Measurements from ENCODE around the gene ZPBP. TPM values are rescaled to one million over a fixed set of nuclear protein-coding genes. Genes with fewer than 3 reads are reported as not detected.
"Not testable (repeated sequence)": the region's sequence is repeated elsewhere in the genome, so short reads cannot be mapped to it uniquely, and the experiment has no call there.

The ZPBP gene
- polyA plus RNA-seq, 1 donor from 2014 or later = not detected

- Histone ChIP-seq H4K20me1 (ENCODE audit: insufficient read depth) (no peaks in the 10 kb centered on the region), H3K79me2 (replicated peaks; ENCODE audit: insufficient read depth, low read length) (no peaks in the 10 kb centered on the region), H3K27me3 (ENCODE audit: insufficient read depth, low read depth, low read length) (no peaks in the 10 kb centered on the region), H3K36me3 (ENCODE audit: insufficient read depth, low read length) (no peaks in the 10 kb centered on the region), H3K9ac (ENCODE audit: low read length) (no peak overlapping the region), H3K4me3 (ENCODE audit: low read length) (no peak overlapping the region), H3K4me2 (ENCODE audit: low read length) (no peak overlapping the region), H3F3A (ENCODE audit: insufficient read depth, low read length, poor library complexity, severe bottlenecking) (no peaks in the 10 kb centered on the region), H3K27ac (ENCODE audit: low read length) (no peak overlapping the region), H3K9me2 (ENCODE audit: insufficient read depth, low read length) (no peaks in the 10 kb centered on the region), H2AFZ (ENCODE audit: low read depth, low read length) (no peak overlapping the region), H3K9me3 (ENCODE audit: low read length) (no peaks in the 10 kb centered on the region)
- TF ChIP-seq EP300 (conservative IDR thresholded peaks at IDR 0.05; ENCODE audit: poor library complexity, severe bottlenecking) = no peak
- TF ChIP-seq EZH2 (IDR thresholded peaks at IDR 0.05; ENCODE audit: borderline replicate concordance, insufficient read depth, low read length, poor library complexity, severe bottlenecking) = no peak
- no peak for TF ChIP-seq RAD21 (conservative IDR thresholded peaks at IDR 0.05)
- no peak for TF ChIP-seq SMC3 (conservative IDR thresholded peaks at IDR 0.05; ENCODE audit: poor library complexity)
- no peak for TF ChIP-seq POLR2AphosphoS5 (IDR thresholded peaks at IDR 0.05)
- TF ChIP-seq MXI1 (conservative IDR thresholded peaks at IDR 0.05; ENCODE audit: poor library complexity, severe bottlenecking) = no peak
- TF ChIP-seq, protein P1, sequence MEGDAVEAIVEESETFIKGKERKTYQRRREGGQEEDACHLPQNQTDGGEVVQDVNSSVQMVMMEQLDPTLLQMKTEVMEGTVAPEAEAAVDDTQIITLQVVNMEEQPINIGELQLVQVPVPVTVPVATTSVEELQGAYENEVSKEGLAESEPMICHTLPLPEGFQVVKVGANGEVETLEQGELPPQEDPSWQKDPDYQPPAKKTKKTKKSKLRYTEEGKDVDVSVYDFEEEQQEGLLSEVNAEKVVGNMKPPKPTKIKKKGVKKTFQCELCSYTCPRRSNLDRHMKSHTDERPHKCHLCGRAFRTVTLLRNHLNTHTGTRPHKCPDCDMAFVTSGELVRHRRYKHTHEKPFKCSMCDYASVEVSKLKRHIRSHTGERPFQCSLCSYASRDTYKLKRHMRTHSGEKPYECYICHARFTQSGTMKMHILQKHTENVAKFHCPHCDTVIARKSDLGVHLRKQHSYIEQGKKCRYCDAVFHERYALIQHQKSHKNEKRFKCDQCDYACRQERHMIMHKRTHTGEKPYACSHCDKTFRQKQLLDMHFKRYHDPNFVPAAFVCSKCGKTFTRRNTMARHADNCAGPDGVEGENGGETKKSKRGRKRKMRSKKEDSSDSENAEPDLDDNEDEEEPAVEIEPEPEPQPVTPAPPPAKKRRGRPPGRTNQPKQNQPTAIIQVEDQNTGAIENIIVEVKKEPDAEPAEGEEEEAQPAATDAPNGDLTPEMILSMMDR (IDR thresholded peaks at IDR 0.05; ENCODE audit: poor library complexity, severe bottlenecking) = no peak
- TF ChIP-seq REST (IDR thresholded peaks at IDR 0.05; ENCODE audit: borderline replicate concordance) = no peak
- TF ChIP-seq TAF1 (IDR thresholded peaks at IDR 0.05; ENCODE audit: low read depth) = no peak
These were observed 45.3 kb downstream of the ZPBP start for GRCh38 chr7:50047716-50048115.

DNA sequence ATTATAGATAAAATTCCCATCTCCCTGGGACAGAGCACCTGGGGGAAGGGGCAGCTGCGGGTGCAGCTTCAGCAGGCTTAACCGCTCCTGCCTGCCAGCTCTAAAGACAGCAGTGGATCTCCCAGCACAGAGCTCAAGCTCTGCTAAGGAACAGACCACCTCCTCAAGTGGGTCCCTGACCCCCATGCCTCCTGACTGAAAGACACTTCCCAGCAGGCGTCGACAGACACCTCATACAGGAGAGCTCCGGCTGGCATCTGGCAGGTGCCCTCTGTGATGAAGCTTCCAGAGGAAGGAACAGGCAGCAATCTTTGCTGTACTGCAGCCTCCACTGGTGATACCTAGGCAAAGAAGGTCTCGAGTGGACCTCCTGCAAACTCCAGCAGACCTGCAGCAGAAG, 51.9 kb downstream of the ZPBP start:
- not testable (repeated sequence) for H3K9me3 ChIP-seq (ENCODE audit: low read length); H3K4me3 ChIP-seq (ENCODE audit: low read length); H3K9ac ChIP-seq (ENCODE audit: low read length); H4K20me1 ChIP-seq (ENCODE audit: insufficient read depth); H3K36me3 ChIP-seq (ENCODE audit: insufficient read depth, low read length); H3K27me3 ChIP-seq (ENCODE audit: insufficient read depth, low read depth, low read length); H2AFZ ChIP-seq (ENCODE audit: low read depth, low read length); H3K4me2 ChIP-seq (ENCODE audit: low read length); H3K9me2 ChIP-seq (ENCODE audit: insufficient read depth, low read length); H3F3A ChIP-seq (ENCODE audit: insufficient read depth, low read length, poor library complexity, severe bottlenecking); H3K27ac ChIP-seq (ENCODE audit: low read length); H3K79me2 ChIP-seq (replicated peaks; ENCODE audit: insufficient read depth, low read length)

DNA sequence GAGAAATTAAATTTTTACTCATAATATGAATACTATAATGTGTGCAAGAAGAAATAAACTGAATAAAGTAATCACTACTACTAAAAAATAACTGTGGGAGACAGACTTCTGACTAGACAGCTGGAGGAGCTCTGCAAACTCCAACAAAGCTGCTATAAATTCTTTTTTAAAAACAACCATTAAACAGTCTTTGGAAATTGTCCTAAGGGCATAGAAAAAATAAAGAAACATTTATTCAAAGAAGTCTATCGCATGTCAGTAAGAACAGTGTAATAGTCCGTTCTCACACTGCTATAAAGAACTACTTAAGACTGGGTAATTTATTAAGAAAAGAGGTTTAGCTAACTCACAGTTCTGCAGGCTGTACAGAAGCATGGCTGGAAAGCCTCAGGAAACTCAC, 56.0 kb downstream of the ZPBP start:
- no peaks in the 10 kb centered on the region for H3K9me3 ChIP-seq (ENCODE audit: low read length)
- no peaks in the 10 kb centered on the region for H3K36me3 ChIP-seq (ENCODE audit: insufficient read depth, low read length)
- H2AFZ ChIP-seq (ENCODE audit: low read depth, low read length) = no peak overlapping the region
- no peak overlapping the region for H3K27ac ChIP-seq (ENCODE audit: low read length)
- no peaks in the 10 kb centered on the region for H3K79me2 ChIP-seq (replicated peaks; ENCODE audit: insufficient read depth, low read length)
- TF ChIP-seq MXI1 (conservative IDR thresholded peaks at IDR 0.05; ENCODE audit: poor library complexity, severe bottlenecking) (no peak), TAF1 (IDR thresholded peaks at IDR 0.05; ENCODE audit: low read depth) (no peak), SMC3 (conservative IDR thresholded peaks at IDR 0.05; ENCODE audit: poor library complexity) (no peak), POLR2AphosphoS5 (IDR thresholded peaks at IDR 0.05) (no peak), REST (IDR thresholded peaks at IDR 0.05; ENCODE audit: borderline replicate concordance) (no peak), EZH2 (IDR thresholded peaks at IDR 0.05; ENCODE audit: borderline replicate concordance, insufficient read depth, low read length, poor library complexity, severe bottlenecking) (no peak), RAD21 (conservative IDR thresholded peaks at IDR 0.05) (no peak), EP300 (conservative IDR thresholded peaks at IDR 0.05; ENCODE audit: poor library complexity, severe bottlenecking) (no peak)
- TF ChIP-seq, protein P1 (IDR thresholded peaks at IDR 0.05; ENCODE audit: poor library complexity, severe bottlenecking) = no peak
- no peaks in the 10 kb centered on the region for H4K20me1 ChIP-seq (ENCODE audit: insufficient read depth)
- H3F3A ChIP-seq (ENCODE audit: insufficient read depth, low read length, poor library complexity, severe bottlenecking) = no peaks in the 10 kb centered on the region
- no peaks in the 10 kb centered on the region for H3K27me3 ChIP-seq (ENCODE audit: insufficient read depth, low read depth, low read length)
- no peaks in the 10 kb centered on the region for H3K9me2 ChIP-seq (ENCODE audit: insufficient read depth, low read length)
- no peak overlapping the region for H3K4me2 ChIP-seq (ENCODE audit: low read length)
- H3K4me3 ChIP-seq (ENCODE audit: low read length) = no peak overlapping the region
- no peak overlapping the region for H3K9ac ChIP-seq (ENCODE audit: low read length)
